Measurements from ENCODE around the gene ME2.
"Not testable (repeated sequence)": the region's sequence is repeated elsewhere in the genome, so short reads cannot be mapped to it uniquely, and the experiment has no call there.

Gene ME2

GRCh38 chr18:50878345-50879301 lies at the start of gene ME2:
Gene ME2, plus strand, starts transcription at chr18:50879118. Its CDS starts 16,703 bp downstream, at chr18:50895821.
- DNase-seq (ENCODE audit: low read depth), result peak; percentile 88

- DNase-seq (ENCODE audit: low read depth), result no peak
Observed at GRCh38 chr18:50829644-50830043, 49.3 kb upstream of the ME2 start.

- DNase-seq (ENCODE audit: low read depth), result no peak
Observed at GRCh38 chr18:50830544-50830943, 48.4 kb upstream of the ME2 start.

DNA sequence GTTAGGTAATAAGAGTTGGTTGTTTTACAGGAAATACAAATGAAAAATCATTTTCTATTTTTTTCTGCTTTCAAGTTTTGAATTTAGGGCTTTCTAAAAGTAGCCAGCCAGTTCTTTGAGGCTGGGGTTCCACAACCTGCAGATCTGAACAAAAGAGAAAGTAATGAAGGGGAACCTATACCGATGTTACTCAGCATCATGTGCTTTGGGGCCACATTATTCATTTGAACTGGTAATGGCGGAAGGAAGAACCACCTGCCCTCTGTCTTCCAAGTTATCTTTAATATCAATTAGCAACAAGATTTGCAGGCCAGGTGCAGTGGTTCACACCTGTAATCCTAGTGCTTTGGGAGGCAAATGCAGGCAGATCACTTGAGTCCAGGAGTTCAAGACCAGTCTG lies 46.2 kb upstream of the ME2 start:
- DNase-seq (ENCODE audit: low read depth), result no peak

DNA sequence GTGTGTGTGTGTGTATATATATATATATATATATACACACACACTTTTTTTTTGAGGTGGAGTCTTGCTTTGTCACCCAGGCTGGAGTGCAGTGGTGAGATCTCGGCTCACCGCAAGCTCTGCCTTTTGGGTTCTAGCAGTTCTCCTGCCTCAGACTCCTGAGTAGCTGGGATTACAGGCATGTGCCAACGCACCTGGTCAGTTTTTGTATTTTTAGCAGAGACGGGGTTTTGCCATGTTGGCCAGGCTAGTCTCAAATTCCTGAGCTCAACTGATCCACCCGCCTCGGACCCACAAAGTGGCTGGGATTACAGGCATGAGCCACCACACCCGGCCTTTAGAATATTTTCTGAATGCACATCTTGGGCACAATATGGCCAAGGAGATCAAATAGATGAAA lies 45.4 kb upstream of the ME2 start:
- DNase-seq (ENCODE audit: low read depth), result not testable (repeated sequence)

GRCh38 chr18:50836521-50836957 lies 42.4 kb upstream of the ME2 start:
- peak; percentile 87 for DNase-seq (ENCODE audit: low read depth)

GRCh38 chr18:50839341-50839740 lies 39.6 kb upstream of the ME2 start:
- DNase-seq (ENCODE audit: low read depth), result no peak

DNA sequence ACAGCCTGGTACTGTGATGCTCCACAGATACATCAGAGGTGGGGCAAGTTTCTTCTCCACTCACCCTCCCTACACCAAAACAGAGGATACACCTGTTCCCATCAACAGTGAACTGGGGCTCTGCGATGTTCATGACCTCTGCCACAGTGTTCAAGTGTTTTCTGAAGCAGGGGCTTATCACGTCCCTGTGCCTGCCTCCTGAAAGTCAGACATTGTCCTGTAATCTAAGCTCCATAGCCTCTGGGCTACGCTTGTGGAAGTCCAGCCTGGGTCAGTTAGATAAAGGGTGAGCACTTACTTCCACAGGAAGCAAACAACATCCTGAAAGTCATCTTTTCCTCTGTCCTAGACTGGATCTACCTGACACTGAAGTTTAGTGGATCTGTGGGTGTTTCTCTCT lies 38.9 kb upstream of the ME2 start:
- no peak for DNase-seq (ENCODE audit: low read depth)

- no peak for DNase-seq (ENCODE audit: low read depth)
Observed at GRCh38 chr18:50842846-50843245, 36.1 kb upstream of the ME2 start.

- DNase-seq (ENCODE audit: low read depth), result no peak
Observed at GRCh38 chr18:50844554-50844953, 34.4 kb upstream of the ME2 start.

GRCh38 chr18:50844960-50845359 lies 34.0 kb upstream of the ME2 start:
- DNase-seq (ENCODE audit: low read depth), result no peak

- DNase-seq (ENCODE audit: low read depth), result peak; percentile 92
Observed at GRCh38 chr18:50847192-50847591, 31.7 kb upstream of the ME2 start.

- no peak for DNase-seq (ENCODE audit: low read depth)
Observed at GRCh38 chr18:50848061-50848551, 30.8 kb upstream of the ME2 start.

DNA sequence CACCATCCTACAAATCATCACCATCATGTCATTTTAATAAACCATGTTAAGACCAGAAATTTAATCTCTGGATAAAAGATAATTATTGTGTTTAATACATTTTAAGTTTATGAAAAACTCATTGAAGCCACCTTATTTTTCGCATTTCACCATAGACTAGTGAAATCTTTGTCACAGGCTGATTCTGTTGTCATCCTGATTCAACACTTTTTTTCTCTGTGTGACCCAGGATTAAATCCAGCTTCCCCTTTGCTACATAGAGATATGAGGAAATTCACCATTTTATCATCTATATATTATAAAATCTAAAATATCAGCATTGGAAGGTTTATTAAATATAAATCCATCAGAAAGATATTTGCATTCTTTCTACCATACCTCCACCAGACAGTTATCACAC lies 29.9 kb upstream of the ME2 start:
- DNase-seq (ENCODE audit: low read depth), result no peak

DNA sequence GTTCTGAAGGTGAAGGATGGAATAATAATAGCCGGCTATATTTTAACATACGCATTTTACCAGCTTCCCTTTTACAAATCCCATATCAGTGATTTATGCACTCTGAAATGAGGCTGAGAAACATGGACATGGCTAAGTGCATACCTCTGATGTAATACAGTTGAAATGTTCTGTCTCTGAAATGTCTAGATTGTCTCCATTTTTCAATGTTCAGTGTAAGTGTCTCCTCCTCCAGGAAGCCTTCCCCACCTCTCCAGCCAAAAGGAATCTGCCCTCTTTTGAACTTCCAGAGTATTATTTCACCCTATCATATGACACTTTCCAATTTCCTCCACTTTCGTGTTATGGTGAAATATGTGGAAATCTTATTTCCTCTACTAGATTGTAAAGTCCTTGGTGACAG lies 29.5 kb upstream of the ME2 start:
- DNase-seq (ENCODE audit: low read depth), result peak; percentile 93

DNA sequence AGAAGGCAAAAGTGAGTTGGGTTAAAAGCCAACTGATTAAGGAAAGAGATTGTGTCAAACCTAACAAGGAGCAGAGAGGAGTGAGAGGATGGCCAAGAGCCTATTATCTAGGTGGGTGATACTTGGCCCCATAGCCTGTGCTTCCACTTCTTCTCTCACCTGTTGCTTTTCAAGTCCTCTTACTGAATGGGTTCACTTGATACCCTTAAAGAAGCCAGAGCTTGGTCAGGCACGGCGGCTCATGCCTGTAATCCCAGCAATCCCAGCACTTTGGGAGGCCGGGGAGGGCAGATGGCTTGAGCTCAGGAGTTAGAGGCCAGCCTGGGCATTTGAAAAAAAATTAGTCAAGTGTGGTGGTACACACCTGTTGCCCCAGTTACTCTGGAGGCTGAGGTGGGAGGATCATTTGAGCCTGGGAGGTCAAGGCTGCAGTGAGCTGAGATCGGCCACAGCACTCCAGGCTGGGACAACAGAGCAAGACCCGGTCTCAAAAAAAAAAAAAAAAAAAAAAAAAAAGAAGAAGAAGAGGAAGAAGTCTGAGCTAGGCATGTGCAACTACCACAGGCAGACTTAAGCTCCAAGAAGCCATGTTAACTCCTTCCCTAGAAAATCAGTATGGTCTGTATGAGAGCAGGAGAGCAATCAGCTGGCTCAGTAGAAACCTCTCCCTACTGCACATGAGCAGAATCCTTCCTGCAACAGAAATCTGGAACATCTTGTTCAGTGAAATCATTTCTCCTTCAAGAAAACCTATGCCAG lies 28.4 kb upstream of the ME2 start:
- DNase-seq (ENCODE audit: low read depth), result no peak

DNA sequence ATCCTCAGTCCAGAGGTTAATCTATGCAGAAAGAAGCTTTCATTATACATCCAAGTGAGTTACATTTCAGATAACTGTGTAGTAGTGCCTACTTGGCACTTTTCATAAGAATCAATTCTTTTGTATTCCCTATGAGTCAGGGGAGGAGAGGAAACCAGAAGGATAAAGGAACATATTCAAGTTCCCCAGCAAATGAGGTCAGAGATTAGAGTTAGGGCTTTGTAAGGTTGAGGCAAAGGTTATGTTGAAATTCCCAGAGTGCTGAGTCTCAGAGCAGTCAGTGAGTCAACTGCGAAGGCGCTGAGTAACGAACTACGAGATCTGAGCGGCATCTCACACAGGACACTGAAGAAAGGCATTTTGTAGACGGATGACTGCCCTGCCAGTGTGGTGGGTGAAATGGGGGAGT lies 25.1 kb upstream of the ME2 start:
- peak; percentile 93 for DNase-seq (ENCODE audit: low read depth)

DNA sequence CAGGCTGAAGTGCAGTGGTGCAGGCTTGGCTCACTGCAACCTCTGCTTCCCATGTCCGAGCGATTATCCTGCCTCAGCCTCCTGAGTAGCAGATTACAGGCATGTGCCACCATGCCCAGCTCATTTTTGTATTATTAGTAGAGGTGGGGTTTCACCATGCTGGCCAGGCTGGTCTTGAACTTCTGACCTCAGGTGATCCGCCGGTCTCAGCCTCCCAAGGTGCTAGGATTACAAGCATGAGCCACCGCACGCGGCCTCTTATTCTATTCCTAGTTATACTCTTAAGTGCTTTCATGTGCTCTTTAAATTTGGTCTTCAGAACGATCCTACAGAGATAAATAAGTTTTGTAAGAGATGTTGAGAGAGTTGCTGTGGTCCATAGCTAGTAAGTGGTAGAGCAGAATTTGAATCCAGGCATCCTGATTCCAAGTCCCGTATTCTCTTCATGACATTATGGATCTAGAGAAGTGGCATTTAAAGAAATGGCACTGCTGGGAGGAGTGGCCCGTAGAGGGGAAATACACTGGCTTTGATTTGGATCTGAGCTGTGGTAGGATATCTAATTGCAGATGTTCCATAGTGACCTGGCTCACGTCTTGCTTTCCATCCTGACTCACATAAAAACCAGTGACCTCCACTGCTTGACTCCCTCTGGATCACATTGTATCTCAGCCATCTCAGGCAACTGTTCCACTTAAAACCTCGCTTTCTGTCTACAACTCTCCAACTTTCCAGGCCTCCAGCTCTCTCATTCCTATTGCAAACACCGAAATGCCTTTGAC lies 22.8 kb upstream of the ME2 start:
- DNase-seq (ENCODE audit: low read depth), result no peak

GRCh38 chr18:50857166-50857565 lies 21.8 kb upstream of the ME2 start:
- DNase-seq (ENCODE audit: low read depth), result peak; percentile 40

GRCh38 chr18:50857694-50858093 lies 21.2 kb upstream of the ME2 start:
- no peak for DNase-seq (ENCODE audit: low read depth)

DNA sequence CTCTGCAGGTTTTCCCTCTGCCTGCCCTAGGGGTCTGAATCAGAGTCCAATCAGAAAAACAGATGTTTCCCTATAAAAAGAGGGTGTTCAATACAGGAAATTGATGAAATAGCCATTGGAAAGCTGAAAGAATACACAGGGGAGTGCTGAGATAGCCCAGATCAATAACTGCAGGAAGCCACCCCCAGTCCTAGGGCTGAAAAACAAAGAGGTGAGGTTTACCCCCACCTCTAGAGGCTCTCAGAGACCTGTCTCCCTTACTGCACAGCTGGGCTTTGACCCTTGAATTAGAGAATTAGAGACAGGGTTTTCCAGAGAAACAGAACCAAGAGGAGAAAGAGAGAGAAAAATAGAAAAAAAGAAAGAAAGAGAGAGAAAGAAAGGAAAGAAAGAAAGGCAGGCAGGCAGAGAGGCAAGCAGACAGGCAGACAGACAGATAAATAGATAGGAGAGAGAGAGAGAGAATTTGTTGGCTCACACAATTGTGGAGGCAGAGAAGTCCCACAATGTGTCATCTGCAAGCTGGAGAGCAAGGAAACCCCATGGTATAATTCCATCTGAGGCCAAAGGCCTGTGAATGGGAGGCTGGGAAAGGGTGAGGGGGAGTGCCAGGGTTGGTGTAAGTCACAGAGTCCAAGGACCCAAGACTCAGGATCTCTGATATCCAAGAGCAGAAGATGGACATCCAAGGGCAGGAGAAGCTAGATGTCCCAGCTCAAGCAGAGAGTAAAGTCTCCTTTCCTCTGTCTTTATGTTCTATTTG lies 18.9 kb upstream of the ME2 start:
- peak; percentile 15 for DNase-seq (ENCODE audit: low read depth)

Data from amniotic epithelial cell (primary cell).